HG03139 (cell line): ENCODE results near the gene EMD.
"Not testable (repeated sequence)": the region's sequence is repeated elsewhere in the genome, so short reads cannot be mapped to it uniquely, and the experiment has no call there.

Experiments used
- ATAC-seq: cut with Tn5 transposase; IDR thresholded peaks from one replicate; pipeline ENCODE4 v1.9.1; 2021; ENCODE audit not compliant: unreplicated experiment

The EMD gene

GRCh38 chrX:154378799-154379568 is at the start of gene EMD:
TSS of gene EMD (plus strand) at chrX:154379295. CDS start at chrX:154379485, 190 bp downstream.
- ATAC-seq = peak; percentile 74

GRCh38 chrX:154332561-154332960 is 46.5 kb upstream of the EMD start:
- no peak for ATAC-seq

GRCh38 chrX:154333116-154333515 is 46.0 kb upstream of the EMD start:
- no peak for ATAC-seq

- ATAC-seq = no peak
Observed at GRCh38 chrX:154333837-154334271, 45.2 kb upstream of the EMD start.

GRCh38 chrX:154334496-154334895 is 44.6 kb upstream of the EMD start:
- no peak for ATAC-seq

- ATAC-seq = peak; percentile 66
Observed at GRCh38 chrX:154341399-154342298, 37.4 kb upstream of the EMD start.

- ATAC-seq = not testable (repeated sequence)
Observed at GRCh38 chrX:154343063-154343462, 36.0 kb upstream of the EMD start.

- ATAC-seq = not testable (repeated sequence)
Observed at GRCh38 chrX:154343620-154344019, 35.5 kb upstream of the EMD start.

GRCh38 chrX:154348114-154348531 is 31.0 kb upstream of the EMD start:
- no peak for ATAC-seq

GRCh38 chrX:154348646-154349358 is 30.3 kb upstream of the EMD start:
- ATAC-seq = no peak

- ATAC-seq = no peak
Observed at GRCh38 chrX:154349359-154349935, 29.6 kb upstream of the EMD start.

GRCh38 chrX:154349979-154350378 is 29.1 kb upstream of the EMD start:
- no peak for ATAC-seq

GRCh38 chrX:154350429-154351182 is 28.5 kb upstream of the EMD start:
- no peak for ATAC-seq

GRCh38 chrX:154351183-154352011 is 27.7 kb upstream of the EMD start:
- no peak for ATAC-seq

- ATAC-seq = no peak
Observed at GRCh38 chrX:154352012-154352401, 27.1 kb upstream of the EMD start.

GRCh38 chrX:154352466-154352865 is 26.6 kb upstream of the EMD start:
- no peak for ATAC-seq

GRCh38 chrX:154353172-154353843 is 25.8 kb upstream of the EMD start:
- no peak for ATAC-seq

GRCh38 chrX:154354013-154354412 is 25.1 kb upstream of the EMD start:
- no peak for ATAC-seq

GRCh38 chrX:154354516-154354915 is 24.6 kb upstream of the EMD start:
- ATAC-seq = no peak
